ENCODE data around the gene DCTN3.

DCTN3 gene

DNA sequence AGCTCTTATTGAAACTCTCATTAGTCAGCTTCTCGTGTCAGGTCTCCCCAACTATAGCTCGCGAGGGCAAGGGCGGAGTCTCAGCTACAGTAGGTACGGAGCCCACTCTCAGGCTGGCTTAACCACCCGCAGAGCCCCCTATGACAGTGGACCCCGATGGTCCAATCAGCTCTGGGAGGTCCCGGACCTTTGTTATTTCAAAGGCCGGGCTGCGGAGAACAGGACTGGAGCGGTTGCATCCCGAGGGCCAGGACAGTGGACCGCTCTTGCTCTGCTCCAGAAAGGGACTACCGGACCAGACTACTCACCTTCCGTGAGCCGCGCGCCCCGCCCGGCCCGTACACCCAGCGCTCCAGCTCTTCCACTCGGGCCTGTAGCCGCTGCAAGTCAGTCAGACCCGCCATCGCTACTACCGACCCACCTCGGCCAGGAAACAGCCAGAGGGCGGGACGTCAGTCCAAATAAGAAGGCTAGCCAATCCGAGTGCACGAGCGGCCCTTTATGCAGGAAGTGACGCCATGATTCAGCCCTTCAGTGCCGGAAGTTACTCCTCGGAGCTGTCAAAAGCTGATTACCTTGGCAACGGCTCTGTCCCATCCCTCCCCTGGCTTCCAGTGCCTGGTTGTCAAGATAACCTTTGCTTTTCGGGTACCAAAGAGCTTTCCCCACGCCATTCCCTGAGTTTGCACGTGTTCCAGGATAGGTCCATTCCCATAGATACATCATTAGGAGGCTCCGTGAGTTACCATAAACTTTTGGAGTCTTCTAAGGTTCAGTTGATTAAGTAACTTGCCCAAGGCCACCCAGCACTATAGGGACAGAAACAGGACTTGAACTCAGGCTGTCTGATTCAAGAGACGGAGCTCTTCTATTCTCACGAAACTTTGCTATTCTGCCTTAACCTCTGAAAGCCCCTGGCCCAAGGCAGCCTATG lies at the start of gene DCTN3:
Gene DCTN3, minus strand, starts transcription at position 435 of the 934 bp plus-strand sequence. Its CDS starts 31 bp downstream, at position 404.
- Mint-ChIP-seq H3K4me1 (peaks cover 31% of the 10 kb centered on the region), H3K36me3 (peaks cover 10% of the 10 kb centered on the region)

DNA sequence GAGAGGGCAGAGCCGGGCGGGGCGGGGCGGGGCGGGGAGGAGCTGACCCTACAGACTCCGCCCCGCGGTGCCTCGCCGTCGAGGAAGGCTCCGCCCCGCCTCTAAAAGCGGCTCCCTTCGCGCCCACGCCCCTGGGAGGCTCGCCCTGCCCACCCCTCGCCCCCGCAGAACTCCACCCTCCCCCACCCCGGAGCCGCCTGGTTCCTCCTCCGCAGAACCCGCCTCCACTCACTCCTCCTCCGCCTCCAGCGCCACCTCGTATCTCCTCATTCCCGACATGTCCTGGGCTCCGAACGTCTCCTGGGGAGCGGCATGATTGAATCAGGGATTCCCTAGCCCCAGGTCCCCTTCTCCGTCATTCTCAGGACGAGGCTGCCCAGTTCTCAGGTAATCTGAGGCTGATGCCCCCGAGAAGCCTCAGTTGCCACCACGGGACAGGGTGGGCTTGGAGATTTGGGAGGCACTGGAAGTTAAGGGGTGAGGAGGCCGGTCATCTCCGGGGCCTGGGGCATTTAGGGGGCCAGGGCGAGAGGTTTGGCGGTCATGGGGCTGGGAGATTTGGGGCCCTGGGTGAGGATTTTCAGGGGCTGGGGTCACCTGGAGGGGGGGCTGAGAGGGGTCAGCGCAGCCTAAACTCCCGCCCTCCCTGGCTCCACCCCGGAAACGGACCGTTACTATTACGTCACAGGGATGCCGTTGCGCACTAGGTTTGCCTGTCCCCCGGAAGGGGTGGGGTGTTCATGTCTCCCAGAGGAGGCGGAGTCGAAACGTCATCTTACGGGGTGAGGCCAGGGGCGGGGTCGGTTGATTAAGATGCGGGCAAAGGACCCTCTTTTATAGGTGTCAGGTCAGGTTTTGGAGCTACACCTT lies 45.3 kb upstream of the DCTN3 start:
- Mint-ChIP-seq H3K27me3 (no peaks in the 10 kb centered on the region), H3K27ac (peak overlapping the region; percentile 76)

More for the DNA sequence above, at the start of gene DCTN3:
- Mint-ChIP-seq H3K27ac (peak within 1 kb of the TSS; percentile 81), H3K4me3 (peak within 1 kb of the TSS; percentile 90), H3K9me3 (no peaks in the 10 kb centered on the region), H3K27me3 (peaks cover 36% of the 10 kb centered on the region)
- peak; percentile 98 for ATAC-seq

DNA sequence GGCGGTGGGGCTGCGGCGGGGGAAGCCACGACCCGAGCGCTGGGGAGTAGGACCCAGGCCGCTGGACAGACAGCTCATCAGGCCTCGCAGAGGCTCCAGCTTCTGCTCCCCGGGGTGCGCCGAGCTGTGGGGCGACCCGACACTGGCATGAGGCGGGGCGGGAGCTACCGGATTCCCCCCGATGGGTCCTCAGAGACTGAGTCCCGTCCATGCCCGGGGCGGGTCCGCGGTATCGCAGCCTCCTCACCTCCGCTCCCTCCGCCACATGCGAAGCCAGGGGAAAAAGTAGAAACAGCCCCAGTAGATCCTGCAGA lies 44.7 kb upstream of the DCTN3 start:
- peaks cover 19% of the 10 kb centered on the region for H3K4me1 Mint-ChIP-seq
- peaks cover 28% of the 10 kb centered on the region for H3K36me3 Mint-ChIP-seq
- ATAC-seq: no peak

More for the DNA sequence above, 45.3 kb upstream of the DCTN3 start:
- H3K4me3 Mint-ChIP-seq: peak overlapping the region; percentile 84
- ATAC-seq: peak; percentile 88
- H3K4me1 Mint-ChIP-seq: peaks cover 19% of the 10 kb centered on the region
- peaks cover 22% of the 10 kb centered on the region for H3K36me3 Mint-ChIP-seq
- H3K9me3 Mint-ChIP-seq: peaks cover 7% of the 10 kb centered on the region

DNA sequence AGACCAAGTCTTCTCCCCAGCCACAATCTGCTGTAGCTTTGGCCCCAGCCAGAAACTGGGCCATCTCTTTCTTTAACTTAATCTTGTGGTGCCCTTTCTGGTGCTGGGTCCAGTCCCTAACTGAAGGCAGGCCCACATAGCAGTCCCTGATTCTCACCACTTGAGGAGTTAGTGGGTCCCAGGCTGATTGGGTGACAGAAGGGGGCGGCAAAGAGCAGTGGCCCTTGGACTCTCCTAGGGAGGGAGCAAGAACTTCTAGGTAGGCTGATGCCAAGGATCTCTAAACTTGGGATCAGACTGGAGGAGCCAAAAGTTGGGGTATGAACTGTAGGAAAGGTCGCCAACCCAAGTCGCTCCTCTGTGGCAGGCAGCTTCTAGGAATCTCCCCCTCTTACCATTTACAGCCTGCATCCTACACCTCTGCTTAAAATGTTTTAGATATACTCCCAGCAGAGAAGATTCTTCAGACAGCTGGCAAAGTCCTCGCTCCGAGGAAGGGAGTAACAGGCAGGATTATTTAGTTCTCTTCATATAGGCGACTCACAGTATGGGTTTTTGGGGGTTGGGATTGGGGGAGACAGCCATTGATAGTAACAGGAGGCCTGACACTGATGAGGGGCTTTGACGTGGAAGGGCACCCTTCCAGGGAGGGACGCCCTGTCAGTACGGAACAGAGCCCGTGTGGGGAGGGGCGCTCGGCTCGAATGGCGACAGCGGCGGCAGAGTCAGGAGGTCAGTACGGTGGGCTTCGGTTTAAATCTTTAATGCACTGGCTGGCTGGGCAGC lies 44.2 kb upstream of the DCTN3 start:
- Mint-ChIP-seq H3K4me1 (peaks cover 19% of the 10 kb centered on the region), H3K9me3 (peaks cover 4% of the 10 kb centered on the region), H3K27ac (peak overlapping the region; percentile 76)

More for the DNA sequence above, 44.7 kb upstream of the DCTN3 start:
- Mint-ChIP-seq H3K27ac (peak overlapping the region; percentile 76), H3K27me3 (no peaks in the 10 kb centered on the region), H3K4me3 (peak overlapping the region; percentile 84), H3K9me3 (peaks cover 4% of the 10 kb centered on the region)

DNA sequence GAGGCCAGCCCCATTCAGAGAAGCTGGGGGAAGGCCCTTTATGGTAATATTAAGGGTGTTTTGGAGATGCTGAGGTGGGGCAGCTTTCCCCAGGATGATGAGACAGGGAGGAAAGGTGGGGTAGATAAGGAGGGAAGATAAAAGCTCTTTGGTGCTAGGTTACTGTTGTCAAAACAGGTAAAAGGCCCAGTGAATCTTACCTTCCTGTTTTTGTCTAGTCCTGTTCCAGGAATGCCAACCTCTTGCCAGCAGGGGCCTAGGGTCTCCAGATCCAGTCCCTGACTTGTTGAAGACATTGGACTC lies 43.0 kb upstream of the DCTN3 start:
- Mint-ChIP-seq H3K27ac (no peak overlapping the region), H3K9me3 (no peaks in the 10 kb centered on the region)

More for the DNA sequence above, 44.2 kb upstream of the DCTN3 start:
- peaks cover 24% of the 10 kb centered on the region for H3K36me3 Mint-ChIP-seq
- peak; percentile 72 for ATAC-seq
- peak overlapping the region; percentile 84 for H3K4me3 Mint-ChIP-seq
- no peaks in the 10 kb centered on the region for H3K27me3 Mint-ChIP-seq

DNA sequence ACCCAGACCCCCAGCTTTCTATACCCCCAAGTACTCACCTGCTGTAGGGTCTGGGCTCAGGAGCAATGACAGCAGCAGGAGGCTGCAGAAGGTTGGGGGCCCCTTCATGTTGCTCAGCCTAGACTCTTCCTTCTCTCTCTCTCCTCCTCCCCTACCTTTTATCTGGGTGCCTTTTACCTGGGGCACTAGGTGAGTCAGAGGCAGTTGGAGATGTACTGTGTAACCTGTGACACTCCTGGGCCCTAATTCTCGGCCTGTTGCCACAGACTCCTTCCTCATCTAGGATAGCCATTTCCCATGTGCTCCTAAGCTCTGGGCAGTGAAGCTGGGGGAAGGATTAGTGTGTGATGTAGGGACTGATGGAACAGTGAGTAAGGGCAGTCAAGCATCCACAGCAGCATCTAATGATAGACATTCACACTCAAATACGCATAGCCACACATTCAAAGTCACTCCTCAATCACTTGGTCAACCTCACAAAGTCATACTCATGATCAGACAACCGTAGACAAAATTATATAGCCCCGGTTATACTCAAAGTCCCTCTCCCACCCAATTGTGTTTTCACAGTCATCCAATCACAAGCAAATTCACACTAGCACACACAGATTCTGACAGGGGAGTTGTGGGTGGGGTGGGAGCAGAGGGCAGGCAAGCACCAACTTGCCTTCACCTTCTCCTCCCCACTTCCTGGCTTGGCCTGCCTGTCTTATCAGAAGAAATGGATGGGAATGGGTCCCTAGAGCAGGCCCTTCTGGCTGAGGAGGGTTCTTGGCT lies 42.4 kb upstream of the DCTN3 start, which contains the start of gene CCL27:
Gene CCL27, minus strand, starts transcription at position 132 of the 777 bp plus-strand sequence. Its CDS starts 24 bp downstream, at position 108.
- ATAC-seq: no peak
- Mint-ChIP-seq H3K4me1 (peaks cover 19% of the 10 kb centered on the region), H3K27me3 (no peaks in the 10 kb centered on the region), H3K9me3 (no peaks in the 10 kb centered on the region), H3K27ac (no peak within 1 kb of the TSS), H3K36me3 (peaks cover 17% of the 10 kb centered on the region), H3K4me3 (no peak within 1 kb of the TSS)

More for the DNA sequence above, 43.0 kb upstream of the DCTN3 start:
- ATAC-seq: no peak
- Mint-ChIP-seq H3K4me1 (peaks cover 19% of the 10 kb centered on the region), H3K36me3 (peaks cover 17% of the 10 kb centered on the region), H3K27me3 (no peaks in the 10 kb centered on the region), H3K4me3 (no peak overlapping the region)

DNA sequence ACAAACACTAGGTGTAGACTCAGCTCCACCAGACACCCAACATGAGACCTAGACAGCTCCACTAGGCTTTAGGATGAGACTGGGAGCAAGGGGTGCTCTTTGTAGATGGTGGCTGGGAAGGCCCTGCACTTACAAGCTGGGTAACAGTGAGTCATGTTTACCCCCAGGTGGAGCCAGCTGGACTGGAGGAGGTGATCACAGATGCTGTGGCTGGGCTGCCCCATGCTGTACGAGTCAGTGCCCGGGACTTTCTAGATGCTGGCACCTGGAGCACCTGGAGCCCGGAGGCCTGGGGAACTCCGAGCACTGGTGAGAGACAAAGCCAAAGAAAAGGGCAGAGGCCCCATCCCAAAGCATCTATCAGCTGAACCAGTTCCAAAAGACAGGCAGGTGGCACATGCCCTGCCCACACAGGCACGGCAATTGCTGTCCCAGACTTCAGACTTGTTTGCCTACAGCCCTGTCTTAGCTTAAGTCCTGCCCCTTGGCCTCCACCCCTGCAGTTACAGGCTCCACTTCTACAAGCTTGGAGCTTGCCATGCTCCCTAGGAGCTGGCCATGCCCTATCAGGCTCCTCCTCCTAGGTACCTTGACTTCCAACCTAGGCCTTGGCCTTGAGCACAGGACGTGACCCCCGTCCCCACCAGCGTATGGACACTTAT lies 39.4 kb upstream of the DCTN3 start:
- H3K27me3 Mint-ChIP-seq: no peaks in the 10 kb centered on the region
- no peak for ATAC-seq
- no peak overlapping the region for H3K27ac Mint-ChIP-seq
- no peak overlapping the region for H3K4me3 Mint-ChIP-seq
- H3K36me3 Mint-ChIP-seq: peaks cover 17% of the 10 kb centered on the region
- H3K4me1 Mint-ChIP-seq: peaks cover 9% of the 10 kb centered on the region
- no peaks in the 10 kb centered on the region for H3K9me3 Mint-ChIP-seq

DNA sequence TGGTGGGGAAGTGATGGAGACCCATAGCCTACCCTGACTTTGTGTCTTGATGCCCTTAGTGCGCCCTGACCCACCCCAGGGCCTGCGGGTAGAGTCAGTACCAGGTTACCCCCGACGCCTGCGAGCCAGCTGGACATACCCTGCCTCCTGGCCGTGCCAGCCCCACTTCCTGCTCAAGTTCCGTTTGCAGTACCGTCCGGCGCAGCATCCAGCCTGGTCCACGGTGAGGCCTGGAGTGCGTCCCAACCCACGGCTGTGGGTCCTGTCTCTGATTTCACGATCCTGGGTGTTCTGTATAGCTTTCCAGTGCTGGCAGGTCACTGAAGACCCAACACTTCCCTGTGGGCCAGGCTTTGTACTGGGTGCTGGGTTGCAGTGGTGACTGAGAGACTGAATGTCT lies 38.2 kb upstream of the DCTN3 start:
- no peaks in the 10 kb centered on the region for H3K4me1 Mint-ChIP-seq
- H3K27me3 Mint-ChIP-seq: no peaks in the 10 kb centered on the region
- peaks cover 17% of the 10 kb centered on the region for H3K36me3 Mint-ChIP-seq
- no peak overlapping the region for H3K4me3 Mint-ChIP-seq
- no peak overlapping the region for H3K27ac Mint-ChIP-seq
- H3K9me3 Mint-ChIP-seq: no peaks in the 10 kb centered on the region
- ATAC-seq: no peak

DNA sequence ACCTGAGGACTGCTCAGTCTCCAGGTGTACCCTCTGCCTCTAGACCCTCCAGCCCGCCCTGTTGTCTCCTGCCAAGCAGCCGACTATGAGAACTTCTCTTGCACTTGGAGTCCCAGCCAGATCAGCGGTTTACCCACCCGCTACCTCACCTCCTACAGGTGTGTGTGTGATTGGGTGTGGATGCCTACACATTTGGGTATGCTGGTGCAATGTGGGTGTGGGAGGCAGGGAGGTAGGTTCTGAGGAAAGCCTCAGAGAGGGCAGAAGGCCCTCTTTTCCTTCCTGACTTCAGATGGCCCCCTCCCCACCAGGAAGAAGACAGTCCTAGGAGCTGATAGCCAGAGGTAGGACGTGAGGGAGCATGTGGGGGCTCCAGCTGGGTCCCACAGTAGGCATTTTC lies 36.7 kb upstream of the DCTN3 start:
- Mint-ChIP-seq H3K4me1 (peaks cover 13% of the 10 kb centered on the region), H3K9me3 (no peaks in the 10 kb centered on the region), H3K27me3 (no peaks in the 10 kb centered on the region), H3K4me3 (no peak overlapping the region), H3K27ac (no peak overlapping the region), H3K36me3 (peaks cover 17% of the 10 kb centered on the region)
- ATAC-seq: no peak

DNA sequence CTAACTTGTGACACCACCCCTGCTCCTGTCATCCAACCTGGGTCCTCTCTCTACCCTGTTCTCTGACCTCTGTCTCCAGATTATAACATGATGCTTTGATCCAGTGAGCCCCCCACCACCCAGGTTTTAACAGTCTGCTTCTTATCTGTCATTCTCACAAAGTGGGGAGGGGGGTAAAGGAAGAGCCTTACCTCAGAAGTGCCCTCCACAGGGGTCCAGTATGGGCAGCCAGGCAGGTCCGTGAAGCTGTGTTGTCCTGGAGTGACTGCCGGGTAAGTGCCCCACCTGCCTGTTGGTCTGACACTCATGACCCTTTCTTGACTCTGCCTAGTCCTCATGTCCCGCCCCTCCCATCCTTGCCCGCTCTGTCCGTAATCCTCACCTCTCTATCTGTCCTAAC lies 35.1 kb upstream of the DCTN3 start:
- H3K27me3 Mint-ChIP-seq: no peaks in the 10 kb centered on the region
- H3K4me1 Mint-ChIP-seq: peaks cover 23% of the 10 kb centered on the region
- no peak overlapping the region for H3K27ac Mint-ChIP-seq
- peaks cover 4% of the 10 kb centered on the region for H3K36me3 Mint-ChIP-seq
- H3K9me3 Mint-ChIP-seq: no peaks in the 10 kb centered on the region
- H3K4me3 Mint-ChIP-seq: no peak overlapping the region
- no peak for ATAC-seq

DNA sequence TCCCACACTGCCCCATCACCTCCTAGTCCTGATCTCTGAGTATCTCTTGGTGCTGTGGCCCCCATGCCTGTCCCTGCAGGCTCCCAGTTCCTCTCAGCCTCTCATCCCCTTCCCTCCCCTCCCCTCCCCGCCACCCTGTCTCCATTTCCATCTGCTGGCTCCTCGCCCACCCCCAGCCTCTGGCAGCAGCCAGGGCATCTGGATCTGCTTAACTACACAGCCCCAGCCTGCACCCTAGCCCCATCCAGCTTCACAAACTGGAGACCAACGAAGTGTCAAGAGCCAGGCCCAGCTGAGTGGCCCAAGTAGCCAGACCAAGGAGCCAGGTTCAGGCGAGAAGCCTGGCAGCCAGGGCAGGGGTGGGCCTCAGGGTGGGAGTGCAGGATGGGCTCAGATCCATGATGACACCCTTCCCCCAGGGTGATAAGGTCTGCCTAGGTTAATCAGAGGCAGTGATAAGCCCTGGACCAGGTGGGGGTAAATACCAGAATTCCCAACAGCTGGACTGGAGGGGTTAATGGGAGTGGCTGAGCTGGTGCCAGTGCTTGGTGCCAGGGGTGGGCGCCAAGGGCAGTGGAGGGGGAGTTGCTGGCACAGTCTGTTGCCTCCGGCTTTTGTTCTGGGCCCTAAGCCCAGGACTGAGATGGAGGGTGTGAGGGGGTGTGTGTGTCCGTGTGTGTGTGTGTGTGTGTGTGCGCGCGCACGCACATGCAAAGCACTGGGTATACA lies 34.2 kb upstream of the DCTN3 start:
- Mint-ChIP-seq H3K27ac (no peak overlapping the region), H3K27me3 (no peaks in the 10 kb centered on the region), H3K9me3 (no peaks in the 10 kb centered on the region), H3K36me3 (peaks cover 4% of the 10 kb centered on the region), H3K4me3 (no peak overlapping the region), H3K4me1 (peaks cover 23% of the 10 kb centered on the region)
- ATAC-seq: no peak

DNA sequence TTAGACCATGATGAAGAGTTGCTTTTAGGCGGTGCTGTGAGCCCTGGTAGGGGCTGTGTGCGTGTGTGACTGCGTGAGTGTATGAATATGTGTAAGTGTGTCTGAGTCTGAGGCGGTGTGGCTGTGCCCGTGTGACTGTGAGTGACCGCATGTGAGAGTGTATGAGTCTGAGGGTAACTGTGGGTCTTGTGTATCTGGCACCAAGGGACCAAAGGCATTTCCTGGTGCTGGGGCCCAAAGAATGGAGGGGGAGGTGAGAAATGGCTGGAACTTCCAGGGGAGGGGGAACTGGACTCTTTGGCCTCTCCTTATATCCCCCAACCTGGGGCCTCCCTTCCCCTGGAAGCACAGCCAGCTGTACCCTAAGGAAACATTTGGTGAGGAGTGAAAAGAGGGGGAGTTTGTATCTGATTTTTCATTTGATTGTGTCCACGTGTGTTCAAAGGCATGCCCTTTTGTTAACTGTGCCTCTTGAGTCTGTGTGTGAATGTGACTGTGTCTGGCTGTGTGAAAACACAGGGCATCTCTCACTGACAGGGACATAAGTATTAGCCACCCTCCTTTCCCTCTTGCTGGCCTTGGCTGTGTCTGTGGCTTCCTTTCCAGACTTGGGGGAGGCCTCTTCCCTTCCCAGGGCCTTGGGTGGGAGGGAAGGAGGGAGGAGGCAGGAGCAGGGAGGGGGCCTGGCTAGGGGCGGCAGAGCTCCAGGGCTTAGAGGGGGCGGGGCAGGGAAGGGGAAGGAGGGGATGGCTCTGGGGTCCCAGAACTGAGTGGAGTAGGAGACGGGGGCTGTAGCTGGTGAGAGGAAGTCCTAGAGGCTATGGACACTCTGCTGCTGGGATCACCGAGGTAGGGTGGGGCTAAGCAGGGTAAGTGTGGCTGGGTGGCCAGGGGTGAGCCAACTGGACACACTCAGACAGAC lies 33.1 kb upstream of the DCTN3 start:
- ATAC-seq: no peak
- Mint-ChIP-seq H3K9me3 (no peaks in the 10 kb centered on the region), H3K27ac (no peak overlapping the region), H3K4me1 (peaks cover 29% of the 10 kb centered on the region), H3K4me3 (no peak overlapping the region), H3K36me3 (peaks cover 13% of the 10 kb centered on the region), H3K27me3 (no peaks in the 10 kb centered on the region)

Data from stimulated activated memory B cell treated with anti-CD40 and anti-IgM and Interleukin-4, amounts not matched to agents 10 μg/mL and 1 μg/mL and 100 μg/mL, for 72 hours (primary cell).